Left colon (tissue), 2 donors: Measurements from ENCODE around the gene ATXN3. TPM values are rescaled to one million over a fixed set of nuclear protein-coding genes. Genes with fewer than 3 reads are reported as not detected.

Experiments used
- ATAC-seq: fragments of 200-7000 bp; cut with Tn5 transposase; one replicate; pipeline ENCODE4 v1.9.1; 2020; ENCODE audit warnings: mild to moderate bottlenecking, moderate library complexity
- DNase-seq, 2 donors: peaks; one replicate each; pipeline ENCODE4 v3.0.0-alpha.2; 2020
- intact Hi-C, 2 donors: fragments of 100-400 bp; cut with DNase I in 1 of 2; cut with micrococcal nuclease in 1 of 2; formaldehyde crosslinking; loops; one replicate each; pipeline versions ENCODE4 v1.11.2 to v1.14.0; 2022; cut with DNase I, micrococcal nuclease
- long read RNA-seq: library from polyadenylated mRNA; unstranded; transcript quantifications from one replicate; pipeline ENCODE4 v2.0.0, GENCODE V29; 2021
- total RNA-seq, 2 donors: library from RNA; stranded (reverse); fragmentation: NEBNext Ultra II Directional; extraction: Animal tissue kit (Norgen Biotek cat#: 25700); gene quantifications; one replicate each; pipeline ENCODE4 v1.2.1, GENCODE V29; 2021
- donor health status: DM: no; HTN: no; CAD: no.
- donor health status: DM: yes; HTN: yes; CAD: no.

ATXN3 gene
- 10 to 100 TPM; 21.8 to 28.0 TPM for total RNA-seq
- long read RNA-seq, full-length matches to known transcripts, result 7 of 16 reads
- long read RNA-seq, partial matches to known transcripts, result 1 of 16 reads
- long read RNA-seq, other reads (novel, unspliced or antisense), result 8 of 16 reads

DNA sequence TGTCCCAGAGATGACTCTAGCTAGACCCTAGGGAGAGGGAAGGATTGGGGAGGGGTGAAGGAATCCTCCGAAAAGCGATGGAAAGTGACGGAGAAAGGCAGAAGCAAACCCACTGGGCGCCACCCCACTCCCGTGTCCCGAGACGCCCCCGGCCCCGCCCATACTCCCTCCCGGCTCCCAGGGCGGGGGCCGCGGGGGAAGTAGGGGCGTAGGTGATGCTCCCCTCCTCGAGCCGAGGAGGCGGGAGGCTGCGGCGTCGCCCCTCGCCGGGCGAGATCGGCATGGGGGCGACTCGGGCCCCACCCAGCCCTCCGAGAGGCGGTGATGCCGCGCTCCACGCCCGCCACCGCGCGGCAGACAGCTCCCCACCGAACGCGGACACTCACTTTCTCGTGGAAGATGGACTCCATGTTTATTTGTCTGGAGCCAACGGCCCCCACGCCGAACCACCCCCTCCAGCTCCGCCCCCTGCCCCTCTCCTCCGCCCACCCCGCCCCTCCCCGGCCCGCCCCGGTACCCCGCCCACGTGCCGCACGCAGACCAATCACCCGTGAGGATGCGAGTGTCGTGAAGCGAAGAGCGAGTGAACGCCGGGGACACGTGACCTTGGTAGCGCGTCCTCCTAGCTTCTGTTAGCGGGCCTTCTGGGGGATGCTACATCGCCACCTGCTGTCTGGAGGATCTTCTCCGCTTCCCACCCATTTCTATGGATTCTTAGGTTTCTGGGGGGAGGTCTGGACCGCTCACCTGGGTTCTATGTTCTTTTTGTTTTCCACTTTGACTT lies at the start of gene ATXN3:
Gene ATXN3, minus strand, starts transcription at position 440 of the 784 bp plus-strand sequence. Its CDS starts 30 bp downstream, at position 410.
- intact Hi-C loops, result no loop called here
- ATAC-seq (peak; percentile 93), DNase-seq (peak; percentile 95 to 99)

DNA sequence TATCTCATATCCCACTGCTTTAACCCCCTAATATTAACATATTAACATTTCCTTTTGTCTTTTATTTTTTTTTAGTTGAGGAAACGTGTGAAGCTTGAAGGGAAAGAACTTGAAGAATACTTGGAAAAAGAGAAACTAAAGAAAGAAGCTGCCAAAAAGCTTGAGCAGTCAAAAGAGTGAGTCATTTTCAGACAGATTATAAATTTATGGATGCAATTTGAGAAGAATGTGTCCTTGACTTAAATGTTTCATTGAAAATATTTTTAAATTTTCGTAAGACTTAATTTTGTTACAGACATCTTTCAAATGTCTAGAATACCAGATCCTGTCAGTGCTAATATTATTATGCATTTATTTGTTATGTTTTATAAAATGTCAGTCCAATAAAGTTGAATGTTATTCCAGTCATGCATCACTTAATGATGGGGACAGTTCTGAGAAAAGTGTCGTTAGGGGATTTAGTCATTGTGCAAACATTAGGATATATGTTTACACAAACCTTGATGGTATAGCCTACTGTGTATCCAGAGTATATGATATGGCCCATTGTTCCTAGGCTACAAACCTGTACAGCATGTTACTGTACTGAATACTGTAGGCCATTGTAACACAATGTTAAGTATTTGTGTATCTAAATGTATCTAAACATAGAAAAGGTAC lies 48.0 kb upstream of the ATXN3 start:
- ATAC-seq (peak; percentile 70), DNase-seq (no peak)
- intact Hi-C loops, result no loop called here

DNA sequence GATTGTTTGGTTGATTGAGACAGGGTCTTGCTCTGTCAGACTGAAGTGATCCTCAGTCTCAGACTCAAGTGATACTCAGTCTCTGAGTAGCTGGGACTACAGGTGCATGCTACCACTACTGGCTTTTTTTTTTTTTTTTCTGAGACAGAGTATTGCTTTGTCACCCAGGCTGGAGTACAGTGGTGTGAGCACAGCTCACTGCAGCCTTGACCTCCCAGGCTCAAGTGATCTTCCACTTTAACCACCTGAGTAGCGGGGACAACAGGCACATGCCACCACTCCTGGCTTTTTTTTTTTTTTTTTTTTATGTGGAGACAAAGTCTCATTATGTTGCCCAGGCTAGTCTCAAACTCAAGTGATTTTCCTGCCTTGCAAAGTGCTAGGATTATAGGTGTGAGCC lies 47.2 kb upstream of the ATXN3 start:
- no peak for DNase-seq
- ATAC-seq, result peak; percentile 11
- intact Hi-C loops, result no loop called here

DNA sequence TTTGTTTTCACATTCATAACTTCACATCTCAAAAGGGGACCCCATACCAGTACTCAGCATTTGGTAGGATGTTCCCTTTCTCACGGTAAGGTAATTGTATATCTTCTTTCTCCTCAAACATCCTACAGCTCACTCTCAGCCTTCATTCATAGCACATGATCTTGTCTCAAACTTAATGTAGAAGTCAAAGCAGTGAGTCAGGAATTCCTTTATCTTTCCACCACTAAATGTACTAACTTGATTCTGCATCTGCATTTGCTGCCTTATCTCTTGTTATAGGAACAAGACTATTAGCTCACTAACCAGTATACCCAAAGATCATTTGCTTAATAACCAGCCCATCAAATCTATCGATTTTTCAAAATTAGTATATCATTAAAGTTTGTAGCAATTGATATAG lies 38.3 kb upstream of the ATXN3 start:
- intact Hi-C loops, result no loop called here
- ATAC-seq (no peak), DNase-seq (no peak)

DNA sequence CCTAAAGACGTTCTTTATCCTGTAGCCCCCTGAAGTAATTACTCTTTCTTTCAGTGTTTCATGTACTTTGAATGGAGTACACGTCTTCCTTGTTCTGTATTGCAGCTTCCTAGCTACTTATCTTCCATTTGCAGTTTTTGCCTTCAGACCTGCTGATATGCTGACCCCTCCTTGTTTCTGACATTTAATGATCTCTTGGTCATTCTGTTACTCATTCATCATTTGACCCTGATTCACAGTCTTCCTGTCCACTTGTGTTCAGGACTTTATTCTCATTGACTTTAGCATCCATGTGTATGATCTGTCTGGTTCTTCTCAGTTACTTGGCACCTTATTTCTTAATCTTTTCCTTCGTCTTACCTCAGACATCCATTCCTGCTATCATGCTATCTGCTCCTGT lies 37.6 kb upstream of the ATXN3 start:
- intact Hi-C loops, result no loop called here
- no peak for DNase-seq

DNA sequence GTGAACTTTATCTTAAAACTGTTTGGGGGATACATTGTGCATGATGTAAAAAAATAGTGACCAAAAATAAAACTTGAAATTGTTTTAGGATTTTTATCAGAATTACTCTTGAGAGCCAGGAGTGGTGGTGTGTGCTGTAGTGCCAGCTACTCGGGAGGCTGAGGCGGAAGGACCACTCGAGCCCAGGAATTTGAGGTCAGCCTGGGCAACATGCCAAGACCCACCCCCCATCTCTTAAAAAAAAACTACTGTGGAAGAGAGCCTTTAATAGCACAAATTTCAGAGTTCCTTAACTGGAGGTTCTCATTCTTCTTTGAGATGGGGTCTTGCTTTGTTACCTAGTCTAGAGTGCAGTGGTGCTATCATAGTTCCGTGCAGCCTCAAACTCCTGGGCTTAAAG lies 36.9 kb upstream of the ATXN3 start:
- DNase-seq (no peak), ATAC-seq (no peak)
- intact Hi-C loops, result no loop called here

More for the DNA sequence above, 37.6 kb upstream of the ATXN3 start:
- ATAC-seq, result no peak

DNA sequence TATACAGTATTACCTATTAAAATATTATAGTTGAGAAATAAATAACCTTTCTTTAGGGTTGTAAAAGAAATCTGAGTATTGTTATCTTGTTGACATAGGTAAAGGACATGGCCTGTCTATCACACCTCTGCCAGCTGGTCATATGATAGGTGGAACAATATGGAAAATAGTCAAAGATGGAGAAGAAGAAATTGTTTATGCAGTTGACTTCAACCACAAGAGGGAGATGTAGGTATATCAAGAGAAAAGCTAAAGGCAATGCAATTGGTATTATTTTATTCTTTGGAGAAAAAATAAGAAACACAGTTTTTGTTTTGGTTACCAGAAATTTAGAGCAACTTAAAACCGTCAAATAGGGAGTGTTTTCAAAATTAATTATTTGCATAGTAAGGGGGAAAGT lies 28.9 kb upstream of the ATXN3 start:
- intact Hi-C loops, result loop anchor here in 1 of 2 donors (10.0 kb wide), 1 partner anchor 650 kb away; no protein-coding TSS in a partner anchor
- peak; percentile 75 for ATAC-seq
- DNase-seq, result no peak

DNA sequence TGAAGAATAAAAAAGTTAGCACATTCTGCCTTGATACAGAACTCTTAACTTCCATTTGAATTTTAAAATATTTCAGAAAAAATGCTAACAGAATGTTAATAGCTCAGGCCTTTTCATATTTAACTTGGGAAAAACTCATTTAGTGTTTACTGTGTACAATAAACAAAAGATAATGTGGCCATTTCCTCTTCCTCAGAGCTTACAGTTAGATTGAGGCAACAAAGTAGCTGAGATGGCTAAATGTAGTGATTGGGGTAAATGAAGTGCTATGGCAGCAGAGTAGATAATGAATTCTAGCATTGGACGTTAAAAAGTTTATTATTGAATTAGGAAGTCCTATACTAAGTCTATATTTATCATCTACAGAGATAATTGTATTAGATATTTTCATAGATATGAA lies 28.1 kb upstream of the ATXN3 start:
- no peak for ATAC-seq
- intact Hi-C loops, result loop anchor here in 1 of 2 donors (10.0 kb wide), 1 partner anchor 650 kb away; no protein-coding TSS in a partner anchor
- no peak for DNase-seq

DNA sequence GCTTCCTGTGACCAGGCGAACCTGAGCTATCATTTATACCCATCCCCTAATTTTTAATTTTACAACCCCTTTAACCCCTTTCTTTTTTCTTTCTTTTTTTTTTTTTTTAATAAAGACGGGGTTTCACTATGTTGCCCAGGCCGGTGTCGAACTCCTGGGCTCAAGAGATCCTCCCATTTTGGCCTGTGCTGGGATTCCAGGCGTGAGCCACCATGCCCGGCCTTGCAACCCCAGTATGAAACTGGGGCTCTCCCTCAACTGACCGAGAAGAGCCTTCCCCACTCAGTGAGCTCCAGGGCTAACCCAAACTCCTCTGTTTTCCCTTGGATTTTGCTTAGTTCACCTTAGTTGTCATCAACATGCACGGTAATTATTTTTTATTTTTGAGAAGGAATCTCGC lies 16.4 kb upstream of the ATXN3 start:
- DNase-seq (no peak), ATAC-seq (no peak)
- intact Hi-C loops, result no loop called here

DNA sequence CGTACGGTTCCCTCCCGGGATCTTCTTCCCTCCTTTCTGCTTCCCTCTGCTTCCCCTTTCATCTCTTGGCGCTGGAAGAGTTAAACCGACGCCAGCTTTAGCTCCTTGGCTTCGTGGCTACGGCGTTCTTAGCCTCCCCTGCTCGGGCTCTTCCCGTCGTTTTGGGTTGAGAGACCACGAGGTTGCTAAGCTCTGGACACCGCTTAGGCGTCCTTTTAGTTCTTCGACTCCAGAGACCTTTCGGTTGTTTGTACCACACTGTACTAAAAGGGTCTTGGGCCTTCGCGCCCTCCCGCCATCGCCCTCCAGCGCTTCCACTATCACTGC lies 15.9 kb upstream of the ATXN3 start:
- DNase-seq, result peak in 1 of 2 donors; percentile 41
- intact Hi-C loops, result no loop called here
- peak; percentile 38 for ATAC-seq

DNA sequence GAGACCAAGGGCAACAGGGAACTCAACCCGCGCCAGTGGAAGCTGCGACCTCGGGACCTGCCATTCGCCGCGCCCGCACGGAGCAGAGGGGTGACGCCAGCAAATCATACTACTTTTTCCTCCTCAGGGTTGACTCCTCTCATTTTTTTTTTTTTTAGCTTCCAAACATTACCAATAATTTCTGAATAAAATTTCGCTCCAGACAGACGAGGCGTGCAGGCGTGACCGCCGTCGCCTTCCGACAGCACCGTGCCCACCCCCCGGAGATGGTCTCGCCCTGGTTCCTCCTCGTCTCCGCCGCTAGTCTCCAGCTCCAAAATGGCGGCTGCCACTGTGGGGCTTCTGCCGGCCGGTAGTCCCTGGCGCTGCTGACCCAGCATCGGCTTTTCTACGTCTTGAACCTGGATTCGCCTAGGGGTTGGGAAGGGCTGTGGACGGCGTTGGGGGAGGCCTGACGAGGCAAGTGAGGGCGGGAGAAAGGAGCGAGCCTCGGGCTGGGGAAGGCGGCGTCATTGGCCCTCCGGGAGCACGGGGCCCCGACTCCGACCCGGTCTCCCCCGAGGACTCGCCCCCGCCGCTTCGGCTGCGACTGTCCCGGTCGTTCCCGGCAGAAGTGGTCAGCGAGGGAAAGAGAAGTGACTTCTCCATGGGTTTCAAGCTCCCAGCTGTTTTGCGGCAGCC lies 15.4 kb upstream of the ATXN3 start, which contains the start of the genes CPSF2 and NDUFB1:
Gene CPSF2, plus strand, starts transcription at position 300 of the 681 bp plus-strand sequence. CDS start 9,016 bp downstream, outside the sequence.
Gene NDUFB1, minus strand, starts transcription at position 37 of the 681 bp plus-strand sequence. CDS start 4,069 bp downstream, outside the sequence.
- DNase-seq (peak; percentile 83 to 92), ATAC-seq (peak; percentile 88)
- intact Hi-C loops, result no loop called here

DNA sequence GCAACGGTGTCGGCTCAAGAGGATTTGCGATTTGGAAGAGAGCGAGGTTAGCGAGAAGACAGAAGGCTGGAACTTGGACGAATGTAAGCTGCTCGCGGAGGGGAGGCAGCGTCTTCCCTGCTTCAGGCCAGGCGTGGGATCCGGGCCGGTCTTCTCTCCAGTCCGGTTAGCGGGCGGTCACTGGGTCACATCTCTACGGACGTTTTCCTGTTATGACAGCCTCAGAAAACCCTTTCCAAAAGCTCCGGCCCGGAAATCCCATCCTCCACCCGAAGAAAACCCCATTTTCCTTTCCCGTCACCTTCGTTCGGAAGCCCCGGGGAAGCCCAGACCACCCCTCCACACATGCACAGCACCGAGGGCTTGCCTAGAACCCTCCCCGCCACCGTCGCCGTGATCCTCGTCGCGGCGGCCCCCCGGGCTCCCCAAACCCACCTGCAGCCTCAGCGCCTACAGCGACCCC lies 14.9 kb upstream of the ATXN3 start:
- peak; percentile 39 to 60 for DNase-seq

DNA sequence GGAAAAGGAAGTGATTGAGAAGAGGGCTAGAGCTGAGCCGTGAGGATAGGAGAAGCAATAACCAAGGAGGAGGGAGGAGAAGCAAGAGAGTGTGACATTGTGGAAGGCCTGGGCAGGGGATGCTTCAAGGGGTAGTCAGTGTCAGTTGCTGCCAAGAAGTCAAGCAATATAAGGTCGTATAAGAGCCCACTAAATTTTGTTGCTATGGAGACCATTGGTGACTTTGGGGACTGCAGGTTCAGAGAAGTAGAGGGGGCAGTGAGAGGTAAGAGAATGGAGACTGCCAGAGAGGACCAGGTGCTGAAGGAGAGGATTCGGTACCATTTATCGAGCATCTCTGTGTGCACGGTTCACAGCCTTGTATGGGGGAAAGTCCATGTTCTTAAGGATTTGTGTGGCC lies 3.1 kb upstream of the ATXN3 start:
- intact Hi-C loops, result no loop called here
- DNase-seq (no peak), ATAC-seq (no peak)

More for the DNA sequence above, 14.9 kb upstream of the ATXN3 start:
- ATAC-seq, result peak; percentile 50
- intact Hi-C loops, result no loop called here

DNA sequence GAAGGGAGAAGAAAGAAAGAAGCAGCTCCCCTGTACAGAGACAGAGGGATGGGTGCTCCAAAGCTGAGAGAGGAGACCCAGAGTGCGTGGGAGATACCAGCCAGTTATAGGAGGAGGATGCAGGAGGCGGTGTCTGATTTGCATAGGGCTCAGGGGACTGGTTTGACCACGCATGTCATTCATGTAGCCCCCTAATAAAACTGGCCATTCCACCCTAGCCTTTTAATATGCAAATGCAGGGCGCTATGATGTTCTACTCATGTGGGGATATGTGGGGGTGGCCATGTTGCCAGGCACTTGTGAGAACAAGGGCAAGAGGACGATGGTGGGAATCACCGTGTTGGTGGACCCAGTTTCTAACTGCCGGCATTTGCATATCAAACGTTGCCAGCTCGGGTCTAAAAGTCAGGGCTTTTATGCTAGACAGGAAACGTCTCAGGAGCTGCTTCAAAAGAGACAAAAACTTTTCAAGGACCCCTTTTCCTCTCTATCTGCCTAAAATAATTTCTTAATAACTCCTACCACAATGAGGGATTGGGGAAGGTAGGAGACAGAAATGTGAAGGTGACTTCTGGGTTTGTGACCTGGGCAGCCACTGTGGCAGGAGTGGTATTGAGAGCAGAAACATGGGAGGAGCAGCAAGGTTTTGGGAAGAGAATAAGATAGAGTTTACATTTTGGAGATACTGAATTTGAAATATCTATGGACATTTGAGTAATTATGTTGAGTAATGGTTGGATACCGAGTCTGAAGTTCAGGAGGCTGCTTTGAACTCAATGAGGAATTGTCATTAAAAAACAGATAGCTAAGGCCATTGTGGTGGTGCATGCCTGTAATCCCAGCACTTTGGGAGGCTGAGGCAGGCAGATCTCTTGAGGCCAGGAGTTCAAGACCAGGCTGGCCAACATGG lies 2.2 kb upstream of the ATXN3 start:
- intact Hi-C loops, result no loop called here
- ATAC-seq, result no peak
- DNase-seq, result no peak

DNA sequence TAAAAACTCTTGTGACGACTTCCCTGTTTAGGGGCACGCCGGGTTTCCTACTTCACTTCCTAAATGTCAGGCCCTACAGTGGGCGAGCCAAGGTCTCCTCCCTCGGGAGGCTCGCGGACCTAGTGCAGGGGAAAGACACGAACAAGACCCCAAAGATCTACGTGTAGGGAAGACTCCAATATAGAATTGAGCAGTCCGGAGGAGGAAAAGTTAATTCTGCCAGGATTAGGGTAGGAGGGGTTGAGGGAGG lies 564 bp downstream of the ATXN3 start:
- intact Hi-C loops, result no loop called here
- DNase-seq (peak; percentile 53 to 57), ATAC-seq (peak; percentile 35)

DNA sequence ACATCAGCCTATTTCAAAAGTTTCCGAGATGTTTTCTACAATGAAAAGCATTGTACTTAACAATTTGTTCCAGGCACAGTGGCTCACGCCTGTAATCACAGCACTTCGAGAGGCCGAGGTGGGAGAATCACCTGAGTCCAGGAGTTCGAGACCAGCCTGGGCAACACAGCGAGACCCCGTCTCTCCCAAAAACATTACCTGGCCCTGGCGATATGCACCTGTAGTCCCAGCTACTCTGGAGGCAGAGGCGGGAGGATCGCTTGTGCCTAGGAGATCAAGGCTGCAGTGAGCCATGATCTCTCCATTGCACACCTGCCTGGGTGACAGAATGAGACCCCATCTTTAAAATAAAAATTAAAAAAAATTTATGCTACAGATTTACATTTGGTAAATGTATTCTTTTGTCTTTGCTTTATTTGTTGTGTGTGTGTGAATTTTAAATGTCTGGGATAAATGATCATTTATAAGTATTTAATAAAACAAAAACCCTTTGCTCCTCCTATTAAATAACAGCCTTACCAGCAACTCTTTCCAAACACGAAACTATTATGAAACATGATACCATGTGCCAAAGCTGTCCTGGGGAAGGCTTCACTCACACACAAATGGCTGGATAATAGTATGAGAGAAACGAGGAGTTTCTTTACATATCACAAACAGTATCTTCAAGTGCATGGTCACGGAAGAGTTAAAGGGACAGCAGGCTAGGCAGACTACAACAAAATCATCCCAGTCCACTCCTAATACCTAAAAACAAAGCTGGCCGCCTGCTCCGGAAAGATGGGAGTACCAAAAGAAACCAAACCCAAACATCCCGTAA lies 1.1 kb downstream of the ATXN3 start:
- no peak for ATAC-seq
- intact Hi-C loops, result no loop called here
- no peak for DNase-seq

DNA sequence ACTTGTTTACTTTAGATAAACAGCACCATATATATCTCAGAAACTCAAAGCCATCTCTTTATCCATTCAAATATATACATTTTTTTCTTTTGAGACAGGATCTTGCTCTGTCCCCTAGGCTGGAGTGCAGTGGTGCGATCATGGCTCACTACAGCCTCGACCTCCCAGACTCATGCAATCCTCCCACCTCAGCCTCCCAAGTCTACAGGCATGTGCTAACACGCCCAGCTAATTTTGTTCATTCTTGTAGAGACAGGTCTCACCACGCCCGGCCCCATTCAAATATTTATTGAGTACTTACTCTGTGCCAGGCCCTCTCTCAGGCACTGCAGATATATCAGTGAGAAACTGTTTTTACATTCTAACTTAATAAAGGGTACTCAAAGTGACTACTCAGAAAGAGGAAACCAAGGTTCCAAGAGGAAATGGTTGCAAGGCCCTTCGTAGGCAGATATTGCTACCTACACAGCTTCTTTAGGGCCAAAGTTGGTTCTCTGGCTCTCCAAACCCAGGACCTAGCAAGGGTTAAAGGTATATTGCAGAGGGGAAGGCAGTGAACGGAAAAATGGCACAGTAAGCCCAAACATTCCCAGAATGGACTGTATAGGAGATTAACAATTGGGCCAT lies 2.9 kb downstream of the ATXN3 start:
- intact Hi-C loops, result no loop called here

More for the DNA sequence above, 2.9 kb downstream of the ATXN3 start:
- DNase-seq (no peak), ATAC-seq (no peak)
